DND-41 (cell line): ENCODE measurements around the gene SEMA4B.

ENCODE experiments used
- ATAC-seq: fragments of 200-7000 bp; cut with Tn5 transposase; 3 replicates; pipeline ENCODE4 v1.9.1; 2021; ENCODE audit warnings: low read depth; ENCODE audit not compliant: insufficient read depth
- DNase-seq: peaks from one replicate; pipeline ENCODE4 v3.0.0-alpha.2; 2020
- H2AFZ ChIP-seq: 2 replicates; pipeline ENCODE4 v1.6.0; 2012; ENCODE audit warnings: low read depth, low read length
- H3K27ac ChIP-seq: 2 replicates; pipeline ENCODE4 v1.5.1; 2012; ENCODE audit warnings: low read length, inconsistent platforms
- H3K27me3 ChIP-seq: fragments of 200-600 bp; sonication (generic); 2 replicates; pipeline ENCODE4 v1.6.0; 2012; ENCODE audit warnings: low read length, mild to moderate bottlenecking, inconsistent platforms; ENCODE audit not compliant: insufficient read depth, poor library complexity
- H3K36me3 ChIP-seq: 2 replicates; pipeline ENCODE4 v1.5.1; 2012; ENCODE audit warnings: low read length, inconsistent platforms; ENCODE audit not compliant: insufficient read depth
- H3K4me1 ChIP-seq: 2 replicates; pipeline ENCODE4 v1.5.1; 2012; ENCODE audit warnings: mild to moderate bottlenecking, low read length; ENCODE audit not compliant: insufficient read depth
- H3K4me2 ChIP-seq: 2 replicates; pipeline ENCODE4 v1.6.0; 2012; ENCODE audit warnings: mild to moderate bottlenecking, moderate library complexity, low read length, inconsistent platforms; ENCODE audit not compliant: insufficient read depth
- H3K4me3 ChIP-seq, 2 experiments: fragments of 200-600 bp in 1 of 2; shearing (Covaris generic) in 1 of 2; 2 replicates each; pipeline ENCODE4 v1.5.1; 2012 to 2016; ENCODE audit warnings: inconsistent platforms in 2 of 2, low read length in 2 of 2, mild to moderate bottlenecking in 2 of 2, low read depth in 1 of 2, moderate library complexity in 1 of 2
- H3K79me2 ChIP-seq: 2 replicates; pipeline ENCODE4 v1.6.0; 2012; ENCODE audit warnings: low read length, inconsistent platforms; ENCODE audit not compliant: insufficient read depth
- H3K9ac ChIP-seq: 2 replicates; pipeline ENCODE4 v1.6.0; 2012; ENCODE audit warnings: low read depth, mild to moderate bottlenecking, inconsistent platforms, low read length, moderate library complexity
- H3K9me3 ChIP-seq: 2 replicates; pipeline ENCODE4 v1.5.1; 2012; ENCODE audit warnings: low read length, moderate library complexity, mild to moderate bottlenecking, inconsistent platforms; ENCODE audit not compliant: insufficient read depth, severe bottlenecking
- H4K20me1 ChIP-seq: 2 replicates; pipeline ENCODE4 v1.6.0; 2012; ENCODE audit warnings: low read length; ENCODE audit not compliant: insufficient read depth
- EZH2 ChIP-seq: IDR thresholded peaks from 3 replicates; pipeline ENCODE4 v1.6.1; 2012; ENCODE audit warnings: borderline replicate concordance, low read depth, mild to moderate bottlenecking, moderate library complexity, low read length, inconsistent platforms; ENCODE audit not compliant: severe bottlenecking
- TF ChIP-seq, protein P1 (sequence below): IDR thresholded peaks from 2 replicates; pipeline ENCODE4 v1.5.1; 2012; ENCODE audit warnings: borderline replicate concordance, low read length, moderate library complexity, mild to moderate bottlenecking; ENCODE audit not compliant: poor library complexity, severe bottlenecking; ENCODE audit errors: extremely low read depth

Gene SEMA4B

DNA sequence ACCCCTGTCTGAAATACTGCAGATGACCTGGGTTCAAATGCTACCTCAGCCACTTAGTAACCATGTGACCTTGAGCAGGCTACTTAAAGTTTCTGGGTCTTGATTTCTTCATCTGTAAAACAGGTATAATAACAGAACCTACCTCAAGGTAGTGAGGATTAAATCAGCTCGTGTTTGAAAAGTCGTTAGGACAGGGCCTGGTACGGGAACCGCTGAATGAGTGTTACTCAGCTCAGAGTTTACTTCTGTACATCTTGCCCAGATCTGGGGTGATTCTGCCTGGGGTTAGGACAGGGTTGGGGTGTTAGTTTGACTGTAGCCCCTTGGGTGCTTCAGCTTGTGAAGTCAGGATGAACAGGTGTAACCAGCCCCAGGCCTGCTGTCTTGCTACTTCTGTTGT, 1.8 kb downstream of the SEMA4B start:
- H3K36me3 ChIP-seq, result no peaks in the 10 kb centered on the region
- DNase-seq (no peak), ATAC-seq (no peak)
- H2AFZ ChIP-seq, result no peak overlapping the region
- no peak overlapping the region for H3K4me2 ChIP-seq
- H4K20me1 ChIP-seq, result no peaks in the 10 kb centered on the region
- H3K9ac ChIP-seq, result no peak overlapping the region
- H3K4me1 ChIP-seq, result peaks cover 16% of the 10 kb centered on the region
- H3K27ac ChIP-seq, result no peak overlapping the region
- H3K9me3 ChIP-seq, result no peaks in the 10 kb centered on the region
- no peak for TF ChIP-seq EZH2
- TF ChIP-seq, protein P1, sequence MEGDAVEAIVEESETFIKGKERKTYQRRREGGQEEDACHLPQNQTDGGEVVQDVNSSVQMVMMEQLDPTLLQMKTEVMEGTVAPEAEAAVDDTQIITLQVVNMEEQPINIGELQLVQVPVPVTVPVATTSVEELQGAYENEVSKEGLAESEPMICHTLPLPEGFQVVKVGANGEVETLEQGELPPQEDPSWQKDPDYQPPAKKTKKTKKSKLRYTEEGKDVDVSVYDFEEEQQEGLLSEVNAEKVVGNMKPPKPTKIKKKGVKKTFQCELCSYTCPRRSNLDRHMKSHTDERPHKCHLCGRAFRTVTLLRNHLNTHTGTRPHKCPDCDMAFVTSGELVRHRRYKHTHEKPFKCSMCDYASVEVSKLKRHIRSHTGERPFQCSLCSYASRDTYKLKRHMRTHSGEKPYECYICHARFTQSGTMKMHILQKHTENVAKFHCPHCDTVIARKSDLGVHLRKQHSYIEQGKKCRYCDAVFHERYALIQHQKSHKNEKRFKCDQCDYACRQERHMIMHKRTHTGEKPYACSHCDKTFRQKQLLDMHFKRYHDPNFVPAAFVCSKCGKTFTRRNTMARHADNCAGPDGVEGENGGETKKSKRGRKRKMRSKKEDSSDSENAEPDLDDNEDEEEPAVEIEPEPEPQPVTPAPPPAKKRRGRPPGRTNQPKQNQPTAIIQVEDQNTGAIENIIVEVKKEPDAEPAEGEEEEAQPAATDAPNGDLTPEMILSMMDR, result no peak
- no peaks in the 10 kb centered on the region for H3K79me2 ChIP-seq
- peaks cover 9% of the 10 kb centered on the region for H3K27me3 ChIP-seq
- no peak overlapping the region for H3K4me3 ChIP-seq

DNA sequence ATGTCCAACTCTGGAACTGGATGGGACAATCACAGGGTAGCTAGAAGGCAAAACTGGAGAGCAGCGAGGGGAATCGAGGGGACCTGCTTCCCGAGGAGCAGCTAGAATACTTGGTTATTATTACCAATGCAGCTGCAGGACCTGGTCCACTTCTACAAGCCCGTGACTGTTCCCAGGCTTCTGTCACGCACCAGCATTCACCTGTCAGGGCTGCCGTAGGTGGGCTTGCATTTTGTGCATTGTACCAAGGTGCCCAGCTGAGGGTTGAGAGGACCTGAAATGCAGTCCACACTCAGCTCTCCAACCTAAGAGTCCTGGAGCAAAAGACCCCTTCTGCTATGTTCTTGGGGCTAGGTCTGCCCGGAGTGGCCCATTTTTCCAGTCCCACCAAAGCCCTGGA, 2.3 kb downstream of the SEMA4B start:
- no peak overlapping the region for H3K9ac ChIP-seq
- H3K27me3 ChIP-seq, result peaks cover 9% of the 10 kb centered on the region
- TF ChIP-seq, protein P1, result no peak
- H3K9me3 ChIP-seq, result no peaks in the 10 kb centered on the region
- H3K79me2 ChIP-seq, result no peaks in the 10 kb centered on the region
- H3K27ac ChIP-seq, result no peak overlapping the region
- ATAC-seq, result no peak
- no peak overlapping the region for H3K4me3 ChIP-seq
- peaks cover 16% of the 10 kb centered on the region for H3K4me1 ChIP-seq
- no peak overlapping the region for H2AFZ ChIP-seq
- DNase-seq, result no peak
- no peak overlapping the region for H3K4me2 ChIP-seq
- H4K20me1 ChIP-seq, result no peaks in the 10 kb centered on the region
- H3K36me3 ChIP-seq, result no peaks in the 10 kb centered on the region

DNA sequence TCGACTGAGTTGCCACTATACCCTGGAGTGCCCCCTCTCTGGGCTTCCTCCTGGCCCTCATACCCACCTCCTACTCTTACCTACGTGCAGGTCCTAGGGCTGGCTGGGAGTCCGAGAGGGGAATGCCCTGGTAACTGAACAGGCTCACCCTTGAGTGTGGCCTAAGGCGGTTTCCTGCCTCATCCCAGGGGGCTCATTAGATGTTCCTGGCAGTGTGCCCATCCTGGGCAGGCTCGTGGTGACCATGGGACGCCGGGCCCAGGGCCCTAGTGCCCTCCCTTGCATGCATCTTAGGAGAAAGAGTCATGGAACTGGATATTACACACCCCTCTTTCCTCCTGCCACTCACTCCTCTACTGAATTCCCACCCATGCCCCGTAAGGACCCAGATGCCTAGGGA, 2.8 kb downstream of the SEMA4B start:
- H3K9ac ChIP-seq, result no peak overlapping the region
- H3K4me3 ChIP-seq, result no peak overlapping the region
- peaks cover 16% of the 10 kb centered on the region for H3K4me1 ChIP-seq
- no peak overlapping the region for H3K4me2 ChIP-seq
- peaks cover 9% of the 10 kb centered on the region for H3K27me3 ChIP-seq
- no peaks in the 10 kb centered on the region for H3K9me3 ChIP-seq
- ATAC-seq, result no peak
- no peaks in the 10 kb centered on the region for H3K36me3 ChIP-seq
- no peaks in the 10 kb centered on the region for H4K20me1 ChIP-seq
- no peak for TF ChIP-seq EZH2
- no peaks in the 10 kb centered on the region for H3K79me2 ChIP-seq
- no peak overlapping the region for H3K27ac ChIP-seq
- DNase-seq, result no peak
- H2AFZ ChIP-seq, result no peak overlapping the region

DNA sequence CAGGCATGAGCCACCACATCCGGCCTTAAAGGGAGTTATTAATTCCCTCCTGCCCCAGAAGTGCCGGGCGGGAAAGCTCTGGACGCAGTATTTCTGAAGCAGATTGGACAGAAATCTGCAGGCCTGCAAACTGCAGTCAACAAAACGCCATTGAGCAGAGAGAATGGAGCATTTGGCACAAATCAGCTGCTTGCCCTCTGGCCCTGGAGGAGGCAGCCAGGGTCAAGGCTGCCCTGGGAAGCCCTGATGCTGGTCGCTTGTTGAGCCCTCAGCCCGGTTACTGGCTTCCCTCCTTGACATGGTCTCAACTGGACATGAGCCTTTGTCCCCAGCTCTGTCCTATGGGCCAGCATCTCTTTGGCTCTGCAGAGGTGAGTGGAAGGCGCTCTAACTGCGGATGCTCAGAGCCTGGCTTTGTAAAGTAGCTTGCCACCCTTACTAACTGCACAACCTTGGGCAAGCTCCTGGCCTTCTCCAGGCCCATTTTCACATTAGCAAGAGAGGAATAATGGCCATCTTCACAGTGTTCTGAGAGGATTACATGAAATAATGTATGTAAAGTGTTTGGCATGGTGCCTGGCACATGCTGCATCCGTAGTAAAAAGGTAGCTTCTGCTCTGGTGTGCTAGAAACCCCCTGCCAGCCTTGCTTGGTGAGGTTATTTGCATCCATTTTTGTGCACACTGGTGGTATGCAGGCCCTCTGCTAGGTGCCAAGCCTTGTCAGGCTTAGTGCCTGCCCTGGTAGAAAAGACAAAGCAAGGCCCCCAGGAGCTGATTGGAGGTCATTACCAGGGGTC, 4.1 kb downstream of the SEMA4B start:
- H3K9ac ChIP-seq, result no peak overlapping the region
- no peaks in the 10 kb centered on the region for H3K79me2 ChIP-seq
- H4K20me1 ChIP-seq, result no peaks in the 10 kb centered on the region
- H3K36me3 ChIP-seq, result no peaks in the 10 kb centered on the region
- no peak overlapping the region for H3K4me3 ChIP-seq
- H2AFZ ChIP-seq, result no peak overlapping the region
- H3K27me3 ChIP-seq, result peaks cover 9% of the 10 kb centered on the region
- DNase-seq (no peak), ATAC-seq (no peak)
- H3K4me1 ChIP-seq, result peaks cover 16% of the 10 kb centered on the region
- TF ChIP-seq EZH2, result no peak
- TF ChIP-seq, protein P1, result no peak
- no peaks in the 10 kb centered on the region for H3K9me3 ChIP-seq
- no peak overlapping the region for H3K27ac ChIP-seq
- H3K4me2 ChIP-seq, result no peak overlapping the region
